ENCODE measurements around the gene MACROD1. TPM values are rescaled to one million over a fixed set of nuclear protein-coding genes. Genes with fewer than 3 reads are reported as not detected.

MACROD1 gene
- total and polyA plus RNA-seq, 9 of the 15 experiments (the other 6 are each of a cell fraction or from before 2014, with no cell fraction given) = 1.1 to 60.0 (median 26.4) TPM

GRCh38 chr11:64007629-64008282, 158.2 kb downstream of the MACROD1 start (continued):
- TF ChIP-seq PHF8 (IDR thresholded peaks at IDR 0.05; ENCODE audit: borderline replicate concordance, low read length) (no peak), CHCHD3 (CRISPR knock-in tag; IDR thresholded peaks at IDR 0.05) (no peak), EHMT2 (IDR thresholded peaks at IDR 0.05) (no peak), FIP1L1 (IDR thresholded peaks at IDR 0.05; ENCODE audit: low read depth, low read length, poor library complexity, severe bottlenecking) (peak; percentile 32), CREB3 (tag; conservative IDR thresholded peaks at IDR 0.05; ENCODE audit: low read depth) (no peak), CBX1 (IDR thresholded peaks at IDR 0.05; ENCODE audit: low read depth) (no peak), RNF219 (CRISPR knock-in tag; IDR thresholded peaks at IDR 0.05) (no peak), POU5F1 (IDR thresholded peaks at IDR 0.05; ENCODE audit: borderline replicate concordance, low read depth, low read length, partially characterized antibody) (no peak), PHB2 (IDR thresholded peaks at IDR 0.05; ENCODE audit: low read depth) (peak; percentile 77), NKRF (IDR thresholded peaks at IDR 0.05; ENCODE audit: borderline replicate concordance) (no peak), ZBTB40 (IDR thresholded peaks at IDR 0.05) (no peak), ZBTB40 (CRISPR knock-in tag; IDR thresholded peaks at IDR 0.05) (no peak), BRF1 (IDR thresholded peaks at IDR 0.05; ENCODE audit: borderline replicate concordance, extremely low read depth, insufficient read length) (no peak)
